Stimulated activated effector memory CD8-positive, alpha-beta T cell treated with anti-CD3 and anti-CD28 coated beads, Interleukin-12 subunit alpha, Interleukin-12 subunit beta, amount 100 ng/mL, for 72 hours (primary cell): ENCODE data around the gene RDH16.
"Not testable (repeated sequence)": the region's sequence is repeated elsewhere in the genome, so short reads cannot be mapped to it uniquely, and the experiment has no call there.

ENCODE experiments used
- ATAC-seq: fragments of 150-1000 bp; cut with Tn5 transposase; 2 replicates; pipeline ENCODE4 v1.10.0; 2021
- DNase-seq, 2 donors: peaks; one replicate each; pipeline ENCODE4 v3.0.0; 2021 to 2022; ENCODE audit warnings: low spot score in 2 of 2
- H3K27ac Mint-ChIP-seq: one replicate; pipeline ENCODE4 v1.8.0; 2022; ENCODE audit warnings: mild to moderate bottlenecking, mixed read lengths
- H3K36me3 Mint-ChIP-seq: one replicate; pipeline ENCODE4 v1.8.0; 2022; ENCODE audit warnings: mild to moderate bottlenecking, mixed read lengths
- H3K4me1 Mint-ChIP-seq: one replicate; pipeline ENCODE4 v1.8.0; 2022; ENCODE audit warnings: mixed read lengths
- H3K4me3 Mint-ChIP-seq: one replicate; pipeline ENCODE4 v1.8.0; 2022; ENCODE audit warnings: mild to moderate bottlenecking, mixed read lengths
- H3K9me3 Mint-ChIP-seq: one replicate; pipeline ENCODE4 v1.8.0; 2022; ENCODE audit warnings: mixed read lengths

The RDH16 gene

GRCh38 chr12:56994231-56994746 lies 36.9 kb upstream of the RDH16 start:
- Mint-ChIP-seq H3K4me3 (no peak overlapping the region), H3K9me3 (no peaks in the 10 kb centered on the region), H3K36me3 (peaks cover 6% of the 10 kb centered on the region), H3K4me1 (peaks cover 35% of the 10 kb centered on the region), H3K27ac (peak overlapping the region; percentile 63)
- ATAC-seq (no peak), DNase-seq (no peak)

GRCh38 chr12:56993346-56993745 lies 35.9 kb upstream of the RDH16 start:
- H3K36me3 Mint-ChIP-seq = no peaks in the 10 kb centered on the region
- H3K4me3 Mint-ChIP-seq = no peak overlapping the region
- peak overlapping the region; percentile 63 for H3K27ac Mint-ChIP-seq
- peaks cover 25% of the 10 kb centered on the region for H3K4me1 Mint-ChIP-seq
- ATAC-seq (no peak), DNase-seq (no peak)
- H3K9me3 Mint-ChIP-seq = no peaks in the 10 kb centered on the region

GRCh38 chr12:56991319-56992246 lies 34.2 kb upstream of the RDH16 start:
- H3K4me1 Mint-ChIP-seq = peaks cover 25% of the 10 kb centered on the region
- DNase-seq = peak in 1 of 2 donors; percentile 47
- ATAC-seq = no peak
- no peak overlapping the region for H3K27ac Mint-ChIP-seq
- no peaks in the 10 kb centered on the region for H3K36me3 Mint-ChIP-seq
- H3K9me3 Mint-ChIP-seq = no peaks in the 10 kb centered on the region
- H3K4me3 Mint-ChIP-seq = no peak overlapping the region

GRCh38 chr12:56990648-56991318 lies 33.4 kb upstream of the RDH16 start:
- no peak for DNase-seq
- Mint-ChIP-seq H3K27ac (no peak overlapping the region), H3K9me3 (no peaks in the 10 kb centered on the region), H3K36me3 (no peaks in the 10 kb centered on the region), H3K4me3 (no peak overlapping the region), H3K4me1 (peaks cover 21% of the 10 kb centered on the region)
- ATAC-seq = no peak

GRCh38 chr12:56989861-56990610 lies 32.6 kb upstream of the RDH16 start:
- Mint-ChIP-seq H3K9me3 (no peaks in the 10 kb centered on the region), H3K4me1 (peaks cover 21% of the 10 kb centered on the region), H3K36me3 (no peaks in the 10 kb centered on the region), H3K4me3 (no peak overlapping the region), H3K27ac (no peak overlapping the region)
- no peak for ATAC-seq
- DNase-seq = no peak

- peaks cover 21% of the 10 kb centered on the region for H3K4me1 Mint-ChIP-seq
- H3K27ac Mint-ChIP-seq = no peak overlapping the region
- H3K4me3 Mint-ChIP-seq = no peak overlapping the region
- no peaks in the 10 kb centered on the region for H3K9me3 Mint-ChIP-seq
- H3K36me3 Mint-ChIP-seq = no peaks in the 10 kb centered on the region
- ATAC-seq = no peak
- no peak for DNase-seq
Measured at GRCh38 chr12:56988207-56988739, 30.9 kb upstream of the RDH16 start.

GRCh38 chr12:56987551-56988053 lies 30.2 kb upstream of the RDH16 start:
- peak; percentile 68 to 84 for DNase-seq
- Mint-ChIP-seq H3K4me3 (no peak overlapping the region), H3K27ac (no peak overlapping the region), H3K36me3 (no peaks in the 10 kb centered on the region), H3K9me3 (no peaks in the 10 kb centered on the region), H3K4me1 (peaks cover 21% of the 10 kb centered on the region)
- ATAC-seq = peak; percentile 72

- DNase-seq = no peak
- no peak for ATAC-seq
- Mint-ChIP-seq H3K4me3 (no peak overlapping the region), H3K27ac (peak overlapping the region; percentile 42), H3K36me3 (no peaks in the 10 kb centered on the region), H3K9me3 (no peaks in the 10 kb centered on the region), H3K4me1 (peaks cover 21% of the 10 kb centered on the region)
Measured at GRCh38 chr12:56987011-56987410, 29.6 kb upstream of the RDH16 start.

- H3K4me3 Mint-ChIP-seq, H3K9me3 Mint-ChIP-seq, H3K27ac Mint-ChIP-seq, H3K36me3 Mint-ChIP-seq, DNase-seq: not testable (repeated sequence)
- peak; percentile 85 for ATAC-seq
- H3K4me1 Mint-ChIP-seq = peaks cover 13% of the 10 kb centered on the region
Measured at GRCh38 chr12:56985714-56986113, 28.3 kb upstream of the RDH16 start.

- Mint-ChIP-seq H3K4me3 (no peak overlapping the region), H3K9me3 (no peaks in the 10 kb centered on the region), H3K36me3 (no peaks in the 10 kb centered on the region), H3K4me1 (peaks cover 13% of the 10 kb centered on the region), H3K27ac (no peak overlapping the region)
- ATAC-seq (no peak), DNase-seq (no peak)
Measured at GRCh38 chr12:56983386-56983785, 26.0 kb upstream of the RDH16 start.

GRCh38 chr12:56982578-56983236 lies 25.3 kb upstream of the RDH16 start:
- H3K4me1 Mint-ChIP-seq = peaks cover 13% of the 10 kb centered on the region
- H3K36me3 Mint-ChIP-seq, H3K4me3 Mint-ChIP-seq, H3K27ac Mint-ChIP-seq, DNase-seq, ATAC-seq, H3K9me3 Mint-ChIP-seq: not testable (repeated sequence)

GRCh38 chr12:56980941-56981530 lies 23.6 kb upstream of the RDH16 start:
- ATAC-seq (no peak), DNase-seq (no peak)
- peaks cover 5% of the 10 kb centered on the region for H3K4me1 Mint-ChIP-seq
- peak overlapping the region; percentile 54 for H3K27ac Mint-ChIP-seq
- H3K9me3 Mint-ChIP-seq = no peaks in the 10 kb centered on the region
- H3K4me3 Mint-ChIP-seq = no peak overlapping the region
- H3K36me3 Mint-ChIP-seq = no peaks in the 10 kb centered on the region

GRCh38 chr12:56980268-56980667 lies 22.9 kb upstream of the RDH16 start:
- H3K9me3 Mint-ChIP-seq = no peaks in the 10 kb centered on the region
- peak overlapping the region; percentile 20 for H3K27ac Mint-ChIP-seq
- no peak for DNase-seq
- H3K4me3 Mint-ChIP-seq = no peak overlapping the region
- ATAC-seq = no peak
- H3K4me1 Mint-ChIP-seq = no peaks in the 10 kb centered on the region
- no peaks in the 10 kb centered on the region for H3K36me3 Mint-ChIP-seq

GRCh38 chr12:56979628-56980027 lies 22.2 kb upstream of the RDH16 start:
- H3K27ac Mint-ChIP-seq = no peak overlapping the region
- H3K36me3 Mint-ChIP-seq = no peaks in the 10 kb centered on the region
- H3K9me3 Mint-ChIP-seq = no peaks in the 10 kb centered on the region
- DNase-seq (no peak), ATAC-seq (no peak)
- no peaks in the 10 kb centered on the region for H3K4me1 Mint-ChIP-seq
- H3K4me3 Mint-ChIP-seq = no peak overlapping the region
